IMR-90 (cell line): ENCODE results near the gene NCKAP5.

Source experiments
- BHLHE40 ChIP-seq: fragments of 150-350 bp; IDR thresholded peaks from 2 replicates; pipeline ENCODE4 v1.6.1; 2016; ENCODE audit warnings: mild to moderate bottlenecking, low read depth, low read length
- CEBPB ChIP-seq: IDR thresholded peaks from 2 replicates; pipeline ENCODE4 v1.6.1; 2012; ENCODE audit warnings: low read depth, low read length, improper control_type of control experiment
- MAZ ChIP-seq: IDR thresholded peaks from 2 replicates; pipeline ENCODE4 v1.6.1; 2012; ENCODE audit warnings: low read depth, mild to moderate bottlenecking, low read length, improper control_type of control experiment, moderate library complexity, borderline replicate concordance
- MXI1 ChIP-seq: IDR thresholded peaks from 2 replicates; pipeline ENCODE4 v1.6.1; 2012; ENCODE audit warnings: low read depth, mild to moderate bottlenecking, low read length, moderate library complexity, borderline replicate concordance
- NFE2L2 ChIP-seq: fragments of 150-350 bp; IDR thresholded peaks from 2 replicates; pipeline ENCODE4 v1.6.1; 2016; ENCODE audit warnings: low read depth, mild to moderate bottlenecking, low read length
- POLR2A ChIP-seq: IDR thresholded peaks from 2 replicates; pipeline ENCODE4 v1.6.1; 2012; ENCODE audit warnings: mild to moderate bottlenecking, low read depth, low read length
- RAD21 ChIP-seq: IDR thresholded peaks from 2 replicates; pipeline ENCODE4 v1.6.1; 2012; ENCODE audit warnings: low read length, improper control_type of control experiment
- RCOR1 ChIP-seq: IDR thresholded peaks from 2 replicates; pipeline ENCODE4 v1.6.1; 2012; ENCODE audit warnings: mild to moderate bottlenecking, low read length, improper control_type of control experiment; ENCODE audit not compliant: insufficient replicate concordance
- SMC3 ChIP-seq: fragments of 150-350 bp; IDR thresholded peaks from 2 replicates; pipeline ENCODE4 v1.6.1; 2016; ENCODE audit warnings: low read depth, mild to moderate bottlenecking, antibody characterized with exemption, low read length, moderate library complexity
- TF ChIP-seq, protein P1 (sequence below): conservative IDR thresholded peaks from 2 replicates; pipeline ENCODE4 v1.5.1; 2012; ENCODE audit warnings: mild to moderate bottlenecking, low read depth, low read length, improper control_type of control experiment
- TF ChIP-seq, protein P2 (sequence below): fragments of 150-350 bp; IDR thresholded peaks from 2 replicates; pipeline ENCODE4 v1.6.1; 2017; ENCODE audit warnings: mild to moderate bottlenecking, antibody characterized with exemption, low read length, low read depth

DNA sequence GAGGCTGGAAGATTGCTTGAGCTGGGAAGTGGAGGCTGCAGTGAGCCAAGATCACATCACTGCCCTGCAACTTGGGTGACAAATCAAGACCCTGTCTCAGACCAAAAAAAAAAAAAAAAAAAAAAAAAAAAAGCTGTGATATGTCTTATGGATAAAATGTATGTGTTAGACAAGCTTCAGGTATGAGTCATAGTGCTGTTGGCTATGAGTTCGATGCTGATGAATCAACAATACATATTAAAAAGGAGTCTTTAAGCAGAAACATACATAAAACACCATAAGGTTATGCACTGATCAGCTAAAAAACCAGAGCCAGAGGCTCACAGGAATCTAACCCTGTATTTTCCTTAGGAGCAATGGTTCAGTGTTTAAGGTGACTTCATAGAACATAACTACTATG lies 332.3 kb downstream of the NCKAP5 start:
- TF ChIP-seq, protein P1, sequence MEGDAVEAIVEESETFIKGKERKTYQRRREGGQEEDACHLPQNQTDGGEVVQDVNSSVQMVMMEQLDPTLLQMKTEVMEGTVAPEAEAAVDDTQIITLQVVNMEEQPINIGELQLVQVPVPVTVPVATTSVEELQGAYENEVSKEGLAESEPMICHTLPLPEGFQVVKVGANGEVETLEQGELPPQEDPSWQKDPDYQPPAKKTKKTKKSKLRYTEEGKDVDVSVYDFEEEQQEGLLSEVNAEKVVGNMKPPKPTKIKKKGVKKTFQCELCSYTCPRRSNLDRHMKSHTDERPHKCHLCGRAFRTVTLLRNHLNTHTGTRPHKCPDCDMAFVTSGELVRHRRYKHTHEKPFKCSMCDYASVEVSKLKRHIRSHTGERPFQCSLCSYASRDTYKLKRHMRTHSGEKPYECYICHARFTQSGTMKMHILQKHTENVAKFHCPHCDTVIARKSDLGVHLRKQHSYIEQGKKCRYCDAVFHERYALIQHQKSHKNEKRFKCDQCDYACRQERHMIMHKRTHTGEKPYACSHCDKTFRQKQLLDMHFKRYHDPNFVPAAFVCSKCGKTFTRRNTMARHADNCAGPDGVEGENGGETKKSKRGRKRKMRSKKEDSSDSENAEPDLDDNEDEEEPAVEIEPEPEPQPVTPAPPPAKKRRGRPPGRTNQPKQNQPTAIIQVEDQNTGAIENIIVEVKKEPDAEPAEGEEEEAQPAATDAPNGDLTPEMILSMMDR = no peak
- no peak for TF ChIP-seq POLR2A
- TF ChIP-seq MAZ = no peak
- no peak for TF ChIP-seq MXI1
- no peak for TF ChIP-seq BHLHE40
- no peak for TF ChIP-seq RAD21
- TF ChIP-seq CEBPB = no peak
- TF ChIP-seq, protein P2, sequence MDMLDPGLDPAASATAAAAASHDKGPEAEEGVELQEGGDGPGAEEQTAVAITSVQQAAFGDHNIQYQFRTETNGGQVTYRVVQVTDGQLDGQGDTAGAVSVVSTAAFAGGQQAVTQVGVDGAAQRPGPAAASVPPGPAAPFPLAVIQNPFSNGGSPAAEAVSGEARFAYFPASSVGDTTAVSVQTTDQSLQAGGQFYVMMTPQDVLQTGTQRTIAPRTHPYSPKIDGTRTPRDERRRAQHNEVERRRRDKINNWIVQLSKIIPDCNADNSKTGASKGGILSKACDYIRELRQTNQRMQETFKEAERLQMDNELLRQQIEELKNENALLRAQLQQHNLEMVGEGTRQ = no peak
- no peak for TF ChIP-seq SMC3
- no peak for TF ChIP-seq RCOR1
- no peak for TF ChIP-seq NFE2L2
